HEK293T (cell line): ENCODE measurements around the gene SPTBN5.

Source experiments
- CTCF ChIA-PET: fragments of 350-600 bp; formaldehyde crosslinking; extraction: SDS; loops from one replicate; lab custom pipeline; 2021; ENCODE audit warnings: antibody characterized with exemption, inconsistent platforms; lab: Yijun Ruan, JAX
- POLR2A ChIA-PET: fragments of 350-600 bp; formaldehyde crosslinking; extraction: SDS; loops from one replicate; lab custom pipeline; 2020; ENCODE audit warnings: antibody characterized with exemption, inconsistent platforms; lab: Yijun Ruan, JAX
- DNase-seq: peaks from one replicate; pipeline ENCODE4 v3.0.0; 2012; ENCODE audit warnings: mixed read lengths; ENCODE audit errors: extremely low spot score
- ARNT ChIP-seq: fragments of 450-650 bp; IDR thresholded peaks from 2 replicates; pipeline ENCODE4 v1.6.1; 2017; ENCODE audit warnings: mild to moderate bottlenecking
- BHLHE40 ChIP-seq: fragments of 450-650 bp; IDR thresholded peaks from 2 replicates; pipeline ENCODE4 v1.6.1; 2016; ENCODE audit warnings: mild to moderate bottlenecking, moderate library complexity, borderline replicate concordance
- CTBP1 ChIP-seq: fragments of 450-650 bp; IDR thresholded peaks from 2 replicates; pipeline ENCODE4 v1.6.1; 2016; ENCODE audit warnings: borderline replicate concordance
- ELF4 ChIP-seq: fragments of 450-650 bp; IDR thresholded peaks from 2 replicates; pipeline ENCODE4 v1.6.1; 2017; ENCODE audit warnings: antibody characterized with exemption
- FOXA1 ChIP-seq: fragments of 450-650 bp; IDR thresholded peaks from 2 replicates; pipeline ENCODE4 v1.6.1; 2016; ENCODE audit warnings: mild to moderate bottlenecking
- FOXK2 ChIP-seq: fragments of 450-650 bp; IDR thresholded peaks from 2 replicates; pipeline ENCODE4 v1.6.1; 2016; ENCODE audit warnings: mild to moderate bottlenecking
- FOXM1 ChIP-seq: fragments of 450-650 bp; IDR thresholded peaks from 2 replicates; pipeline ENCODE4 v1.6.1; 2017; ENCODE audit warnings: mild to moderate bottlenecking, borderline replicate concordance
- HDGF ChIP-seq: fragments of 450-650 bp; IDR thresholded peaks from 2 replicates; pipeline ENCODE4 v1.6.1; 2017; ENCODE audit warnings: antibody characterized with exemption, borderline replicate concordance
- L3MBTL2 ChIP-seq: fragments of 450-650 bp; conservative IDR thresholded peaks from 2 replicates; pipeline ENCODE4 v1.6.1; 2016; ENCODE audit warnings: mild to moderate bottlenecking
- LEF1 ChIP-seq: fragments of 450-650 bp; IDR thresholded peaks from 2 replicates; pipeline ENCODE4 v1.6.1; 2017; ENCODE audit warnings: mild to moderate bottlenecking, borderline replicate concordance
- NFRKB ChIP-seq: fragments of 450-650 bp; IDR thresholded peaks from 2 replicates; pipeline ENCODE4 v1.6.1; 2016; ENCODE audit warnings: mild to moderate bottlenecking, moderate library complexity
- PKNOX1 ChIP-seq: fragments of 450-650 bp; IDR thresholded peaks from 2 replicates; pipeline ENCODE4 v1.6.1; 2016
- SP1 ChIP-seq: fragments of 450-650 bp; IDR thresholded peaks from 2 replicates; pipeline ENCODE4 v1.6.1; 2017
- SUZ12 ChIP-seq: fragments of 450-650 bp; IDR thresholded peaks from 2 replicates; pipeline ENCODE4 v1.6.1; 2016; ENCODE audit warnings: mild to moderate bottlenecking
- TARDBP ChIP-seq: fragments of 450-650 bp; IDR thresholded peaks from 2 replicates; pipeline ENCODE4 v1.6.1; 2016
- ZNF384 ChIP-seq: fragments of 450-650 bp; IDR thresholded peaks from 2 replicates; pipeline ENCODE4 v1.6.1; 2016

The SPTBN5 gene

GRCh38 chr15:41907141-41907540 lies 13.3 kb upstream of the SPTBN5 start:
- TF ChIP-seq BHLHE40 = no peak
- TF ChIP-seq PKNOX1 = no peak
- no peak for TF ChIP-seq NFRKB
- TF ChIP-seq ZNF384 = no peak
- no peak for TF ChIP-seq TARDBP
- no peak for TF ChIP-seq FOXM1
- TF ChIP-seq ARNT = no peak
- no peak for TF ChIP-seq L3MBTL2
- TF ChIP-seq SP1 = no peak
- ChIA-PET CTCF (interaction anchor here (1.0 kb wide), 1 partner anchor 134 kb away, joined by 3 read pairs; no protein-coding TSS in a partner anchor), POLR2A (no interaction called here)
- DNase-seq = no peak

DNA sequence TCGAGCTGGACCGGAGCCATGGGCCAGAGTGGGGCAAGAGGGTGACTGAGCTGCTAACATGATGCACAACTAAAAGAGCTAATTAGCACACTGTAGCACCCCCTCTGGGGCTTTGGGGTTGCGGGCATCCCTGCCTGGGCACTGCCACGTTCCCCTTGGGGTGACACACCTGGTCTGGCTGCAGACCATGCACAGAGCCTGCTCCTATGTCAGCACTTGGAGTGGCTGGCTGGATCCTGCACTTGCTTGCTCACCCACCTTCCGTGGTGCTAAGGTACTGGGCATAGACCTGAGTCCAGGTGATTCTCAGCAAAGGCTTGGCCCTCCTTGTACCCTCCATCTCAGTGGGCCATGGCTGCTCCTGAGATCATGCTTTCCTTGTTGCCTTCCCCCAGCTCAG lies 12.8 kb upstream of the SPTBN5 start:
- CTCF ChIA-PET = interaction anchor here (1.0 kb wide), 1 partner anchor 134 kb away, joined by 3 read pairs; no protein-coding TSS in a partner anchor
- TF ChIP-seq SUZ12 = no peak
- no peak for TF ChIP-seq PKNOX1
- no peak for TF ChIP-seq L3MBTL2
- TF ChIP-seq BHLHE40 = no peak
- TF ChIP-seq FOXM1 = no peak
- no peak for TF ChIP-seq FOXK2
- POLR2A ChIA-PET = no interaction called here
- no peak for DNase-seq

- no peak for DNase-seq
- ChIA-PET POLR2A (no interaction called here), CTCF (interaction anchor here (0.6 to 1.4 kb wide), 15 partner anchors 8 to 439 kb away, joined by 3 to 10 read pairs (median 5); partner anchors contain the start of gene MAPKBP1)
- TF ChIP-seq PKNOX1 = no peak
- no peak for TF ChIP-seq SP1
- TF ChIP-seq CTBP1 = no peak
- no peak for TF ChIP-seq BHLHE40
- TF ChIP-seq ELF4 = no peak
- no peak for TF ChIP-seq FOXK2
- TF ChIP-seq ARNT = no peak
- no peak for TF ChIP-seq L3MBTL2
- no peak for TF ChIP-seq SUZ12
- no peak for TF ChIP-seq TARDBP
These were observed 11.4 kb upstream of the SPTBN5 start for GRCh38 chr15:41905036-41905793.

- POLR2A ChIA-PET = no interaction called here
- TF ChIP-seq PKNOX1 (no peak), BHLHE40 (no peak), TARDBP (no peak), ZNF384 (no peak)
- peak; percentile 68 for DNase-seq
- CTCF ChIA-PET = interaction anchor here (0.6 to 1.4 kb wide), 15 partner anchors 9 to 439 kb away, joined by 3 to 10 read pairs (median 5); partner anchors contain the start of gene MAPKBP1
These were observed 10.7 kb upstream of the SPTBN5 start for GRCh38 chr15:41904541-41905005.

DNA sequence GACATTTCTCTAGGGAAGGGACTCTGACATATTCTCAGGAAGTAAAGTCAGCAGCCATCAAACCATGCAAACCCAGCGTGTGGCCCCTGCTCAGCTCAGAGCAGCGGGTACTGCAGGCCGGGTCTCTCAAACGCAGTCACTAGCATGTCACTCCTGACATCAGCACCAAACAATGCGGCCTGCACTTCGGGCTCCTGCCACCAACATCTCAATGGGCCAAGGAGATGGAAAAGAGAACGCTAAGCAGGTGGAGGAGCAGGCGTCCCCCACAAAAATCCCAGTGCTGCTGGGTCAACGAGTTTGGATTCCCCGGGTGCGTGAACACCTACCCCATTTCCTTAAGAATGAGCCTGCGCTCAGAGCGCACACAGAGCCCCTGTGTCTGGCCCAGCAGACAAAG lies 9.9 kb upstream of the SPTBN5 start:
- no peak for DNase-seq
- CTCF ChIA-PET = interaction anchor here (0.6 to 1.4 kb wide), 4 partner anchors 9 to 131 kb away, joined by 3 to 10 read pairs (median 3); no protein-coding TSS in a partner anchor
- POLR2A ChIA-PET = no interaction called here
- TF ChIP-seq BHLHE40 = no peak
- no peak for TF ChIP-seq TARDBP
- no peak for TF ChIP-seq ELF4

DNA sequence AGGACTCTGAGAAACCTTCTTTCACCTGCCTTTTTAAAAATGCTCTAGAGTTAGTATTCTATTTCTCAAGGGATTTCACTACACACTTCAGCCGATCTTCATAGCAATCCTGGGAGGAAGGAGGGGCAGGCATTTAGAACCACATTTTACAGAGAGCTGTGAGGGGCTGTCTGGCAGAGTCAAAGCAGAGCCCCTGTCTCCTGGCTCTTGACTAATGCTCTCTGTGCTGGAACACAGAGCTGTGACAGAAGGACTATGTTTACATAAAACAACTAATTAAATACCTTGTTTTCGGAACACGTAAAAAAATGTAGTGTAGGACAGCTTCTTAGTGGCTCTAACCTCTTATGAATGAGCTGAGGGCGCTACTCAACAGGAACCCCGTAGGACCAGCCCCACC lies 7.6 kb upstream of the SPTBN5 start:
- TF ChIP-seq SUZ12 (no peak), ARNT (no peak), PKNOX1 (no peak), FOXA1 (no peak), SP1 (no peak), ELF4 (no peak), CTBP1 (no peak), BHLHE40 (no peak), NFRKB (no peak), FOXK2 (no peak), LEF1 (no peak), L3MBTL2 (no peak), TARDBP (no peak), FOXM1 (no peak), HDGF (no peak)
- no peak for DNase-seq
- POLR2A ChIA-PET = no interaction called here
- CTCF ChIA-PET = interaction anchor here (0.9 kb wide), 1 partner anchor 128 kb away, joined by 3 read pairs; no protein-coding TSS in a partner anchor
